ENCODE data around the gene RNASE11. TPM values are rescaled to one million over a fixed set of nuclear protein-coding genes. Genes with fewer than 3 reads are reported as not detected.

The RNASE11 gene
- total and polyA plus RNA-seq, 10 of the 15 experiments (the other 5 are each of a cell fraction or from before 2014, with no cell fraction given), result not detected

GRCh38 chr14:20610002-20610765, 22.4 kb upstream of the RNASE11 start (continued):
- no peak for TF ChIP-seq SRF (IDR thresholded peaks at IDR 0.05; ENCODE audit: low read depth in 2 of 2, low read length in 2 of 2)
- TF ChIP-seq TCF7 (IDR thresholded peaks at IDR 0.05; ENCODE audit: borderline replicate concordance), result peak; percentile 33; the same call in 1 of the 2 replicates
- TF ChIP-seq FOXK2 (IDR thresholded peaks at IDR 0.05), result no peak; the same call in 1 of the 2 replicates
- no peak for TF ChIP-seq CBX5 (IDR thresholded peaks at IDR 0.05; ENCODE audit: low read depth)
- TF ChIP-seq POU2F2 (IDR thresholded peaks at IDR 0.05; ENCODE audit: borderline replicate concordance, low read depth, low read length), result 0 out of 3 replicates have a peak, but pooled peaks have one; percentile 17
- no peak; the same call in 1 of the 2 replicates for TF ChIP-seq SMC3 (IDR thresholded peaks at IDR 0.05; ENCODE audit: borderline replicate concordance, low read length)
- no peak for TF ChIP-seq ZBED1 (IDR thresholded peaks at IDR 0.05; ENCODE audit: borderline replicate concordance)
- no peak for TF ChIP-seq BCL3 (IDR thresholded peaks at IDR 0.05; ENCODE audit: borderline replicate concordance, insufficient read depth, low read depth, low read length, poor library complexity, severe bottlenecking)
- no peak for TF ChIP-seq MYB (IDR thresholded peaks at IDR 0.05; ENCODE audit: borderline replicate concordance, low read depth, low read length)
- no peak for TF ChIP-seq BHLHE40 (IDR thresholded peaks at IDR 0.05; ENCODE audit: borderline replicate concordance in 1 of 2, low read depth in 2 of 2, low read length in 1 of 2)
- TF ChIP-seq POLR2AphosphoS5 (IDR thresholded peaks at IDR 0.05; ENCODE audit: low read length), result no peak
- TF ChIP-seq SUPT20H (IDR thresholded peaks at IDR 0.05; ENCODE audit: borderline replicate concordance, control insufficient read depth, low read depth, low read length), result no peak
- no peak; the same call in 1 of the 2 replicates for TF ChIP-seq EED (IDR thresholded peaks at IDR 0.05; ENCODE audit: low read depth)
